WTC11 (cell line): Measurements from ENCODE around the gene SLC37A1.

ENCODE experiments used
- CBFB ChIP-seq: sonication (generic); formaldehyde crosslinking; IDR thresholded peaks from 2 replicates; pipeline ENCODE4 v1.8.1; 2022; ENCODE audit warnings: mild to moderate bottlenecking, low read depth, missing genetic modification reagents
- JUN ChIP-seq: sonication (generic); formaldehyde crosslinking; IDR thresholded peaks from 2 replicates; pipeline ENCODE4 v1.8.0; 2023; ENCODE audit warnings: mild to moderate bottlenecking, missing genetic modification reagents
- MYBL2 ChIP-seq: sonication (generic); formaldehyde crosslinking; IDR thresholded peaks from 2 replicates; pipeline ENCODE4 v1.8.1; 2023; ENCODE audit warnings: mild to moderate bottlenecking, moderate library complexity, missing genetic modification reagents
- NFYB ChIP-seq: sonication (generic); formaldehyde crosslinking; conservative IDR thresholded peaks from 2 replicates; pipeline ENCODE4 v1.8.0; 2022; ENCODE audit warnings: low read depth, missing genetic modification reagents
- NR1H2 ChIP-seq: sonication (generic); formaldehyde crosslinking; IDR thresholded peaks from 2 replicates; pipeline ENCODE4 v1.9.0; 2021; ENCODE audit warnings: mild to moderate bottlenecking, moderate library complexity, missing genetic modification reagents
- TF ChIP-seq, protein P1 (sequence below): fragments of 200-600 bp; IDR thresholded peaks from 2 replicates; pipeline ENCODE4 v1.8.0; 2022; ENCODE audit warnings: antibody characterized with exemption
- TF ChIP-seq, protein P2 (sequence below): sonication (generic); formaldehyde crosslinking; IDR thresholded peaks from 2 replicates; pipeline ENCODE4 v1.8.0; 2022; ENCODE audit warnings: mild to moderate bottlenecking, missing genetic modification reagents
- TF ChIP-seq, protein P3 (sequence below): sonication (generic); formaldehyde crosslinking; conservative IDR thresholded peaks from 2 replicates; pipeline ENCODE4 v1.8.1; 2022; ENCODE audit warnings: mild to moderate bottlenecking, missing genetic modification reagents
- TF ChIP-seq, protein P4 (sequence below): sonication (generic); formaldehyde crosslinking; IDR thresholded peaks from 2 replicates; pipeline ENCODE4 v1.8.0; 2022; ENCODE audit warnings: mild to moderate bottlenecking, missing genetic modification reagents

DNA sequence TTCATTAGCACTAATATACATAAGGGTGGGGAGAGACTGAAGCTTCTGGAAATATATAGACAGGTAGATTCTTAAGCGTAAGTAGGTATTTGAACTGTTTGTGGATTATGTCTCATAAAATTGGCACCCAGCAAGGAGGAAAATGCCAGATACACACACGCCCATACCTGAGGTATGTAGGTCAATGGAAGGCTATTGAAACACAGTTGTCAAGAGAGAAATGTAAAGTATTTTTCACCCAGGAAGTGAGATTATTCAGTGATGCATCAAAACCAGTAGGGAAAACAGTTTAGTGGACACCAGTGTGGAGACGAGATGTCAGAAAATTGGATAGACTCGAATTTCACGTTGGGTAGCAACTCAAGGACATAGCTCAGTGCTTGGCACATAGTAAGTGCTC, 12.9 kb upstream of the SLC37A1 start:
- TF ChIP-seq, protein P1, sequence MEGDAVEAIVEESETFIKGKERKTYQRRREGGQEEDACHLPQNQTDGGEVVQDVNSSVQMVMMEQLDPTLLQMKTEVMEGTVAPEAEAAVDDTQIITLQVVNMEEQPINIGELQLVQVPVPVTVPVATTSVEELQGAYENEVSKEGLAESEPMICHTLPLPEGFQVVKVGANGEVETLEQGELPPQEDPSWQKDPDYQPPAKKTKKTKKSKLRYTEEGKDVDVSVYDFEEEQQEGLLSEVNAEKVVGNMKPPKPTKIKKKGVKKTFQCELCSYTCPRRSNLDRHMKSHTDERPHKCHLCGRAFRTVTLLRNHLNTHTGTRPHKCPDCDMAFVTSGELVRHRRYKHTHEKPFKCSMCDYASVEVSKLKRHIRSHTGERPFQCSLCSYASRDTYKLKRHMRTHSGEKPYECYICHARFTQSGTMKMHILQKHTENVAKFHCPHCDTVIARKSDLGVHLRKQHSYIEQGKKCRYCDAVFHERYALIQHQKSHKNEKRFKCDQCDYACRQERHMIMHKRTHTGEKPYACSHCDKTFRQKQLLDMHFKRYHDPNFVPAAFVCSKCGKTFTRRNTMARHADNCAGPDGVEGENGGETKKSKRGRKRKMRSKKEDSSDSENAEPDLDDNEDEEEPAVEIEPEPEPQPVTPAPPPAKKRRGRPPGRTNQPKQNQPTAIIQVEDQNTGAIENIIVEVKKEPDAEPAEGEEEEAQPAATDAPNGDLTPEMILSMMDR = no peak
- TF ChIP-seq JUN (CRISPR knock-in tag) (no peak), CBFB (CRISPR knock-in tag) (no peak), NFYB (no peak), NR1H2 (CRISPR knock-in tag) (no peak), MYBL2 (CRISPR knock-in tag) (no peak)
- TF ChIP-seq, protein P2, sequence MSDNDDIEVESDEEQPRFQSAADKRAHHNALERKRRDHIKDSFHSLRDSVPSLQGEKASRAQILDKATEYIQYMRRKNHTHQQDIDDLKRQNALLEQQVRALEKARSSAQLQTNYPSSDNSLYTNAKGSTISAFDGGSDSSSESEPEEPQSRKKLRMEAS (CRISPR knock-in tag) = no peak
- TF ChIP-seq, protein P3, sequence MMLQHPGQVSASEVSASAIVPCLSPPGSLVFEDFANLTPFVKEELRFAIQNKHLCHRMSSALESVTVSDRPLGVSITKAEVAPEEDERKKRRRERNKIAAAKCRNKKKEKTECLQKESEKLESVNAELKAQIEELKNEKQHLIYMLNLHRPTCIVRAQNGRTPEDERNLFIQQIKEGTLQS (CRISPR knock-in tag) = no peak
- TF ChIP-seq, protein P4, sequence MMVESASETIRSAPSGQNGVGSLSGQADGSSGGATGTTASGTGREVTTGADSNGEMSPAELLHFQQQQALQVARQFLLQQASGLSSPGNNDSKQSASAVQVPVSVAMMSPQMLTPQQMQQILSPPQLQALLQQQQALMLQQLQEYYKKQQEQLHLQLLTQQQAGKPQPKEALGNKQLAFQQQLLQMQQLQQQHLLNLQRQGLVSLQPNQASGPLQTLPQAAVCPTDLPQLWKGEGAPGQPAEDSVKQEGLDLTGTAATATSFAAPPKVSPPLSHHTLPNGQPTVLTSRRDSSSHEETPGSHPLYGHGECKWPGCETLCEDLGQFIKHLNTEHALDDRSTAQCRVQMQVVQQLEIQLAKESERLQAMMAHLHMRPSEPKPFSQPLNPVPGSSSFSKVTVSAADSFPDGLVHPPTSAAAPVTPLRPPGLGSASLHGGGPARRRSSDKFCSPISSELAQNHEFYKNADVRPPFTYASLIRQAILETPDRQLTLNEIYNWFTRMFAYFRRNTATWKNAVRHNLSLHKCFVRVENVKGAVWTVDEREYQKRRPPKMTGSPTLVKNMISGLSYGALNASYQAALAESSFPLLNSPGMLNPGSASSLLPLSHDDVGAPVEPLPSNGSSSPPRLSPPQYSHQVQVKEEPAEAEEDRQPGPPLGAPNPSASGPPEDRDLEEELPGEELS = no peak
